HepG2 (cell line): Measurements from ENCODE around the gene TELO2. TPM values are rescaled to one million over a fixed set of nuclear protein-coding genes. Genes with fewer than 3 reads are reported as not detected.

Experiments used
- ASH2L ChIP-seq: fragments of 300-600, 200-600 bp; sonication (generic); IDR thresholded peaks from 2 replicates; pipeline ENCODE4 v1.7.0; 2017; ENCODE audit warnings: low read depth, mild to moderate bottlenecking, moderate library complexity, mixed read lengths, low read length; ENCODE audit not compliant: insufficient read length
- MTA1 ChIP-seq: sonication (generic); formaldehyde crosslinking; IDR thresholded peaks from 2 replicates; pipeline ENCODE4 v1.4.0; 2020; ENCODE audit warnings: missing genetic modification reagents, mild to moderate bottlenecking, borderline replicate concordance
- PPARG ChIP-seq: conservative IDR thresholded peaks from 2 replicates; pipeline ENCODE4 v1.6.1; 2016; ENCODE audit warnings: missing biosample characterization, missing genetic modification reagents
- SP4 ChIP-seq: sonication (generic); formaldehyde crosslinking; IDR thresholded peaks from 2 replicates; pipeline ENCODE4 v1.8.1; 2023; ENCODE audit warnings: mild to moderate bottlenecking, missing genetic modification reagents
- TARDBP ChIP-seq: sonication (generic); formaldehyde crosslinking; IDR thresholded peaks from 2 replicates; pipeline ENCODE4 v1.8.0; 2022; ENCODE audit warnings: mild to moderate bottlenecking, missing genetic modification reagents
- TIGD3 ChIP-seq: sonication (generic); formaldehyde crosslinking; IDR thresholded peaks from 2 replicates; pipeline ENCODE4 v1.5.1; 2020; ENCODE audit warnings: mild to moderate bottlenecking, missing genetic modification reagents, borderline replicate concordance
- ZGPAT ChIP-seq: IDR thresholded peaks from 2 replicates; pipeline ENCODE4 v1.6.1; 2016; ENCODE audit warnings: mild to moderate bottlenecking
- ZUFSP ChIP-seq: sonication (generic); formaldehyde crosslinking; IDR thresholded peaks from 2 replicates; pipeline ENCODE4 v1.9.0; 2021; ENCODE audit warnings: missing genetic modification reagents, mild to moderate bottlenecking, borderline replicate concordance
- polyA plus RNA-seq, 8 experiments: library from polyadenylated mRNA; depleted of rRNA in 3 of 8; stranded (reverse) in 7 of 8; unstranded in 1 of 8; fragments of >200 nt; fragmentation: Illumina TruSeq in 4 of 8; extraction: Trizol in 4 of 8; gene quantifications; 2 replicates each; pipeline versions ENCODE4 v1.2.1 to v1.2.3, GENCODE V29; 2011 to 2016; ENCODE audit warnings: low read depth in 4 of 8, missing spikeins in 1 of 8, mixed read lengths in 1 of 8; ENCODE audit not compliant: insufficient read depth in 1 of 8
- total RNA-seq, 5 experiments: library from RNA; depleted of rRNA; stranded (reverse); fragments of >200 nt; fragmentation: Illumina TruSeq; extraction: Trizol; gene quantifications; 2 replicates each; pipeline ENCODE4 v1.2.3, GENCODE V29; 2016; ENCODE audit warnings: low read depth in 1 of 5
- TF ChIP-seq, protein P1 (sequence below): sonication (generic); formaldehyde crosslinking; IDR thresholded peaks from 2 replicates; pipeline ENCODE4 v1.4.0; 2020; ENCODE audit warnings: mild to moderate bottlenecking, missing genetic modification reagents
- TF ChIP-seq, protein P2 (sequence below): sonication (generic); formaldehyde crosslinking; IDR thresholded peaks from 2 replicates; pipeline ENCODE4 v1.4.0; 2020; ENCODE audit warnings: missing genetic modification reagents, mild to moderate bottlenecking, borderline replicate concordance

Gene TELO2
- total and polyA plus RNA-seq, 2 of the 13 experiments (the other 11 are each of a cell fraction or from before 2014, with no cell fraction given) = 10.1 to 17.9 TPM

DNA sequence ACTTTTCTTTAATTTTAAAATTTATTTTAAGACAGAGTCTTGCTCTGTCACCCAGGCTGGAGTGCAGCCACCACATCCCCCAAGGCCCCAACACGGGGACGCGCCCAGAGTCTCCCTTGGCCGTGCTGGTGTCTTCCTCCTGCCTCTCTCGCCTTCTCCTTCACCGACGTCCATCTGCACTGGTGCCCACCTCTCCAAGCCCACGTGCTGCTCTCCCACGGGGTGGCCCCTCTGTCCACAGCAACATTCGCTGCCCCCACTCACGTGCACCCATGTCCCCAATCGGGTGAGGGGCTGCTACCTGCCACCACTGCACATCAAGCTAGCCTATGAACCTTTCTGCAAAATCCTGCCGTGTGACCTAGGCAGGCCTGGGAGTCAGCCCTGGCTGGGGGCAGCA lies 43.4 kb downstream of the TELO2 start (continued):
- TF ChIP-seq TIGD3 = no peak
- TF ChIP-seq ASH2L = no peak
- TF ChIP-seq TARDBP (CRISPR knock-in tag) = no peak
- TF ChIP-seq, protein P1, sequence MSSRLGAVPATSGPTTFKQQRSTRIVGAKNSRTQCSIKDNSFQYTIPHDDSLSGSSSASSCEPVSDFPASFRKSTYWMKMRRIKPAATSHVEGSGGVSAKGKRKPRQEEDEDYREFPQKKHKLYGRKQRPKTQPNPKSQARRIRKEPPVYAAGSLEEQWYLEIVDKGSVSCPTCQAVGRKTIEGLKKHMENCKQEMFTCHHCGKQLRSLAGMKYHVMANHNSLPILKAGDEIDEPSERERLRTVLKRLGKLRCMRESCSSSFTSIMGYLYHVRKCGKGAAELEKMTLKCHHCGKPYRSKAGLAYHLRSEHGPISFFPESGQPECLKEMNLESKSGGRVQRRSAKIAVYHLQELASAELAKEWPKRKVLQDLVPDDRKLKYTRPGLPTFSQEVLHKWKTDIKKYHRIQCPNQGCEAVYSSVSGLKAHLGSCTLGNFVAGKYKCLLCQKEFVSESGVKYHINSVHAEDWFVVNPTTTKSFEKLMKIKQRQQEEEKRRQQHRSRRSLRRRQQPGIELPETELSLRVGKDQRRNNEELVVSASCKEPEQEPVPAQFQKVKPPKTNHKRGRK (CRISPR knock-in tag) = no peak
- TF ChIP-seq MTA1 (CRISPR knock-in tag) = no peak
- TF ChIP-seq ZGPAT = no peak
- TF ChIP-seq, protein P2, sequence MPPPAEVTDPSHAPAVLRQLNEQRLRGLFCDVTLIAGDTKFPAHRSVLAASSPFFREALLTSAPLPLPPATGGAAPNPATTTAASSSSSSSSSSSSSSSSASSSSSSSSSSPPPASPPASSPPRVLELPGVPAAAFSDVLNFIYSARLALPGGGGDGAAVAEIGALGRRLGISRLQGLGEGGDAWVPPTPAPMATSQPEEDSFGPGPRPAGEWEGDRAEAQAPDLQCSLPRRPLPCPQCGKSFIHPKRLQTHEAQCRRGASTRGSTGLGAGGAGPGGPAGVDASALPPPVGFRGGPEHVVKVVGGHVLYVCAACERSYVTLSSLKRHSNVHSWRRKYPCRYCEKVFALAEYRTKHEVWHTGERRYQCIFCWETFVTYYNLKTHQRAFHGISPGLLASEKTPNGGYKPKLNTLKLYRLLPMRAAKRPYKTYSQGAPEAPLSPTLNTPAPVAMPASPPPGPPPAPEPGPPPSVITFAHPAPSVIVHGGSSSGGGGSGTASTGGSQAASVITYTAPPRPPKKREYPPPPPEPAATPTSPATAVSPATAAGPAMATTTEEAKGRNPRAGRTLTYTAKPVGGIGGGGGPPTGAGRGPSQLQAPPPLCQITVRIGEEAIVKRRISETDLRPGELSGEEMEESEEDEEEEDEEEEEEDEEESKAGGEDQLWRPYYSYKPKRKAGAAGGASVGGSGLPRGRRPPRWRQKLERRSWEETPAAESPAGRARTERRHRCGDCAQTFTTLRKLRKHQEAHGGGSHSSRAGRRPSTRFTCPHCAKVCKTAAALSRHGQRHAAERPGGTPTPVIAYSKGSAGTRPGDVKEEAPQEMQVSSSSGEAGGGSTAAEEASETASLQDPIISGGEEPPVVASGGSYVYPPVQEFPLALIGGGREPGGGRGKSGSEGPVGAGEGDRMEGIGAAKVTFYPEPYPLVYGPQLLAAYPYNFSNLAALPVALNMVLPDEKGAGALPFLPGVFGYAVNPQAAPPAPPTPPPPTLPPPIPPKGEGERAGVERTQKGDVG (CRISPR knock-in tag) = no peak
- TF ChIP-seq PPARG = no peak
- no peak for TF ChIP-seq ZUFSP
- no peak for TF ChIP-seq SP4
